Measurements from ENCODE around the gene POMT2.

POMT2 gene

GRCh38 chr14:77230914-77231313 lies 89.8 kb downstream of the POMT2 start:
- DNase-seq = no peak

GRCh38 chr14:77228056-77228455 lies 92.6 kb downstream of the POMT2 start:
- DNase-seq = no peak

- no peak for DNase-seq
Measured at GRCh38 chr14:77225892-77226557, 94.7 kb downstream of the POMT2 start.

- no peak for DNase-seq
Measured at GRCh38 chr14:77225254-77225653, 95.4 kb downstream of the POMT2 start.
